Dermis blood vessel endothelial cell (primary cell): ENCODE measurements around the gene PITPNM3. TPM values are rescaled to one million over a fixed set of nuclear protein-coding genes. Genes with fewer than 3 reads are reported as not detected.
A peak's percentile ranks its signal among the peaks of the same experiment; 100 is the strongest.

ENCODE experiments used
- DNase-seq: peaks from one replicate; pipeline ENCODE4 v3.0.0; 2010
- total RNA-seq: library from RNA; depleted of rRNA; stranded (reverse); fragments of >200 nt; gene quantifications from 2 replicates; pipeline ENCODE4 v1.2.3, GENCODE V29; 2014

Gene PITPNM3
- total RNA-seq, 1 donor from 2014 or later = 0.34 TPM

- DNase-seq = no peak
Measured at GRCh38 chr17:6551356-6551755, 5.0 kb downstream of the PITPNM3 start.

- DNase-seq = no peak
Measured at GRCh38 chr17:6549384-6550036, 6.8 kb downstream of the PITPNM3 start.

- DNase-seq = no peak
Measured at GRCh38 chr17:6548578-6549330, 7.6 kb downstream of the PITPNM3 start.

- no peak for DNase-seq
Measured at GRCh38 chr17:6548034-6548433, 8.3 kb downstream of the PITPNM3 start.

- DNase-seq = no peak
Measured at GRCh38 chr17:6547336-6547735, 9.0 kb downstream of the PITPNM3 start.

- DNase-seq = no peak
Measured at GRCh38 chr17:6546069-6546718, 10.2 kb downstream of the PITPNM3 start.

- DNase-seq = no peak
Measured at GRCh38 chr17:6545291-6545690, 11.1 kb downstream of the PITPNM3 start.

GRCh38 chr17:6544011-6544370 is 12.4 kb downstream of the PITPNM3 start:
- no peak for DNase-seq

GRCh38 chr17:6543079-6544010 is 13.0 kb downstream of the PITPNM3 start:
- DNase-seq = no peak

- no peak for DNase-seq
Measured at GRCh38 chr17:6542577-6542976, 13.8 kb downstream of the PITPNM3 start.

GRCh38 chr17:6541886-6542285 is 14.5 kb downstream of the PITPNM3 start:
- DNase-seq = no peak

GRCh38 chr17:6539871-6540270 is 16.5 kb downstream of the PITPNM3 start:
- no peak for DNase-seq

GRCh38 chr17:6536566-6537065 is 19.7 kb downstream of the PITPNM3 start:
- no peak for DNase-seq

GRCh38 chr17:6536053-6536452 is 20.3 kb downstream of the PITPNM3 start:
- no peak for DNase-seq

GRCh38 chr17:6534846-6535514 is 21.4 kb downstream of the PITPNM3 start:
- DNase-seq = no peak

GRCh38 chr17:6532441-6532885 is 23.9 kb downstream of the PITPNM3 start:
- DNase-seq = no peak

- DNase-seq = no peak
Measured at GRCh38 chr17:6531575-6531974, 24.8 kb downstream of the PITPNM3 start.

GRCh38 chr17:6530324-6530920 is 25.9 kb downstream of the PITPNM3 start:
- no peak for DNase-seq

GRCh38 chr17:6528557-6528956 is 27.8 kb downstream of the PITPNM3 start:
- no peak for DNase-seq

GRCh38 chr17:6526362-6527152 is 29.8 kb downstream of the PITPNM3 start:
- peak; percentile 46 for DNase-seq

- DNase-seq = no peak
Measured at GRCh38 chr17:6525731-6526130, 30.6 kb downstream of the PITPNM3 start.
